HEK293T (cell line): ENCODE measurements around the gene UBL7.

Experiments used
- BHLHE40 ChIP-seq: fragments of 450-650 bp; IDR thresholded peaks from 2 replicates; pipeline ENCODE4 v1.6.1; 2016; ENCODE audit warnings: mild to moderate bottlenecking, moderate library complexity, borderline replicate concordance
- SP1 ChIP-seq: fragments of 450-650 bp; IDR thresholded peaks from 2 replicates; pipeline ENCODE4 v1.6.1; 2017
- TARDBP ChIP-seq: fragments of 450-650 bp; IDR thresholded peaks from 2 replicates; pipeline ENCODE4 v1.6.1; 2016

DNA sequence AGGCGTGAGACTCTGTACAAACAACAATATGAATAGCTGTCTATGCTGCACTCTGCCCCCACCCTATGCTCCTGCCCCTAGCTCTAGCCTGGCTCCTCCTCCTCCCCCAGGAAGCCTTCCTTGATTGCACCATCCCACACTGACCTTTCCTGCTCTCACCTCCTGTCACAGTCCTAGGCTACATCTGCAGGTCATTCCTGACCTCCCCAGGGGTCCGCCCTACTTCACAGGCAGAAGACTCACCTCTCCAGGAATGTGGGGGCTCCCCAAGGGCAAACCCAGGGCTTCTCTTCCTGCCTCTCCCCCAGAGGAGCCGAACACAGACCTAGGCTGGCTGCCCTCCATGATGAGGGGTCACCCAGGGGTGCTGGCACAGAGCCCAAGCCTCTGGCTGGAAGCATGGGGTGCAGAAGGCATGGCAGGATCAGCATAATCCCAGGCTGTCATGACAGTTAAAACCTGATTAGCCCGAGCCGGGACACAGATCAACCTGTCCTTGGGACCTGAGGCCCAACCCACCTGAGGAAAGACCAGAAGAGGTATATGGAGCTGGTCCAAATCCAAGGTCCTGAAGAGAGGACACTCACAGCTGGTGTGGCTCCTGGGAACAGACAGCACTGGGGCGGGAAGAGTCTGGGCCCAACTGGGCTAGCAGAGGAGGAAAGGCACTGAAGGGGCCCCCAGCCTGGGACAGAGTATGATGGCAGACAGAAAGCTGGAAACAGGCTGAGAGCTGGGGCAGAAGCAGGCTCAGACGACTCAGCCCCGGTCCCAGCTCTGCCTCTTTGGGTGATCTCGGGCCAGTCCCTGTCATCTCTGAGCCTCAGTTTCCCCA is 33.1 kb downstream of the UBL7 start:
- TF ChIP-seq SP1: no peak
- TF ChIP-seq BHLHE40: no peak
- TF ChIP-seq TARDBP: no peak
